ENCODE data around the gene CRACDL.

The CRACDL gene

DNA sequence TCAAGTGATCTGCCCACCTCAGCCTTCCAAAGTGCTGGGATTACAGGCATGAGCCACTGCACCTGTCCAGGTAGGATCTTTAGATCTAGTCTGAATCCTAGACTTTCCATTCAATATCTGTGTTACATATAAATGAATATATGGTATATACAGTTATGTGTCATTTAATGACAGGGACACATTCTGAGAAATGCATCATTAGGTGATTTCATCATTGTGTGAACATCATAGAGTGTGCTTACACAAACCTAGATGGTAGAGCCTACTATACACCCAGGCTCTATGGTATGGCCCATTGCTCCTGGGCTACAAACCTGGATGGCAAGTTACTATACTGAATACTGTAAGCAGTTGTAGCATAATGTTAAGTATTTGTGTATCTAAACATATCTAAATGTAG lies 189.6 kb downstream of the CRACDL start:
- no peak for DNase-seq

DNA sequence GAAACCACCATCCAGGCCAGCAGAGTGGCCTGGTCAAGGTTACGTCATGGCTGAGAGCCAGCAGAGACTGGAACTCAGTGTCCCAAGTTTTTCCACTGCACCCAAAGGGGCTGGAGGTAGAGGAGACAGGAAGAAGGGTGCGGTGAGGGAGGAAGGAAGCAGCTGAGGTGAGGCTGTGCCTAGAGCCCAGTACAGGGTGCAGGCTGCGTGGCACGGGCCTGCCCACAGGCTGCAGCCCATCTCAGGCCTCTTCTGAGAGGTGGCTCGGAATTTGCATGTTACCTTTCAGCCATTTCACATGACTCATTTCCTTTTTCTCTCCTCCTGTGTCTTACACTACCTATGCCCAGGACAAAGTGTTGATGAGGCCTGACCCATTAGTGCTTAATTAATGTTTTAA lies 191.4 kb downstream of the CRACDL start:
- no peak for DNase-seq
